K562 (cell line): Measurements from ENCODE around the gene CFDP1. TPM values are rescaled to one million over a fixed set of nuclear protein-coding genes. Genes with fewer than 3 reads are reported as not detected.
A peak's percentile ranks its signal among the peaks of the same experiment; 100 is the strongest.

Source experiments
- ATF7 ChIP-seq: fragments of 450-650 bp; IDR thresholded peaks from 2 replicates; pipeline ENCODE4 v1.7.1; 2014; ENCODE audit warnings: mild to moderate bottlenecking, moderate library complexity
- CEBPB ChIP-seq: fragments of 450-650 bp; IDR thresholded peaks from 2 replicates; pipeline ENCODE4 v1.6.1; 2016; ENCODE audit warnings: missing genetic modification characterization, missing compliant biosample characterization
- CEBPG ChIP-seq, 3 experiments: fragments of 200-800 bp in 1 of 3; sonication (Bioruptor generic) in 1 of 3; sonication (generic) in 1 of 3; formaldehyde crosslinking in 1 of 3; IDR thresholded peaks in 2 of 3; conservative IDR thresholded peaks in 1 of 3; 2 replicates each; pipeline versions ENCODE4 v1.6.1 to v1.8.0; 2016 to 2022; ENCODE audit warnings: missing compliant biosample characterization in 2 of 3, missing genetic modification characterization in 2 of 3, mild to moderate bottlenecking in 1 of 3, missing genetic modification reagents in 1 of 3
- ESRRB ChIP-seq: fragments of 250-450 bp; sonication (Bioruptor Pico); IDR thresholded peaks from 2 replicates; pipeline ENCODE4 v1.5.0; 2020; ENCODE audit warnings: mild to moderate bottlenecking, moderate library complexity, borderline replicate concordance
- HDAC6 ChIP-seq: IDR thresholded peaks from 2 replicates; pipeline ENCODE4 v1.6.1; 2012; ENCODE audit warnings: low read depth, mild to moderate bottlenecking, control low read depth, inconsistent platforms, low read length, moderate library complexity
- HMGN3 ChIP-seq: IDR thresholded peaks from 2 replicates; pipeline ENCODE4 v1.6.1; 2011; ENCODE audit warnings: borderline replicate concordance, low read depth, mild to moderate bottlenecking, mixed read lengths, low read length; ENCODE audit not compliant: insufficient read length; ENCODE audit errors: extremely low read depth
- MAFF ChIP-seq: IDR thresholded peaks from 2 replicates; pipeline ENCODE4 v1.6.1; 2012; ENCODE audit warnings: low read length, improper control_type of control experiment
- NFIC ChIP-seq: fragments of 450-650 bp; IDR thresholded peaks from 2 replicates; pipeline ENCODE4 v1.6.1; 2017; ENCODE audit warnings: mild to moderate bottlenecking, inconsistent platforms
- ZNF124 ChIP-seq: sonication (generic); formaldehyde crosslinking; IDR thresholded peaks from 2 replicates; pipeline ENCODE4 v1.8.1; 2022; ENCODE audit warnings: missing genetic modification reagents
- ZNF347 ChIP-seq: fragments of 450-650 bp; formaldehyde crosslinking; IDR thresholded peaks from 2 replicates; pipeline ENCODE4 v1.4.0; 2020; ENCODE audit warnings: low read depth, mild to moderate bottlenecking, moderate library complexity
- ZNF699 ChIP-seq: fragments of 250-450 bp; sonication (Bioruptor Pico); IDR thresholded peaks from 2 replicates; pipeline ENCODE4 v1.8.0; 2021; ENCODE audit warnings: mild to moderate bottlenecking, moderate library complexity; ENCODE audit not compliant: insufficient replicate concordance
- polyA plus RNA-seq, 8 experiments: library from polyadenylated mRNA; depleted of rRNA in 4 of 8; stranded (reverse) in 5 of 8; unstranded in 3 of 8; fragments of >200 nt; fragmentation: Nextera tagmentation in 2 of 8; fragmentation: Illumina TruSeq in 1 of 8; extraction: Ambion mirVana in 2 of 8; extraction: Trizol in 1 of 8; gene quantifications; 2 replicates each; pipeline versions ENCODE4 v1.2.1 to v1.2.3, GENCODE V29; 2011 to 2014; ENCODE audit warnings: inconsistent platforms in 1 of 8, missing spikeins in 1 of 8
- total RNA-seq, 7 experiments: library from RNA; depleted of rRNA in 6 of 7; stranded (reverse); fragments of >200 nt in 6 of 7; fragmentation: Illumina TruSeq in 2 of 7; extraction: Trizol in 2 of 7; gene quantifications; 2 replicates each; pipeline versions ENCODE4 v1.2.1 to v1.2.3, GENCODE V29; 2011 to 2021; ENCODE audit warnings: low replicate concordance in 1 of 7
- TF ChIP-seq, protein P1 (sequence below): IDR thresholded peaks from 2 replicates; pipeline ENCODE4 v1.6.1; 2012; ENCODE audit warnings: low read depth, low read length, improper control_type of control experiment, borderline replicate concordance
- TF ChIP-seq, protein P2 (sequence below): sonication (generic); formaldehyde crosslinking; IDR thresholded peaks from 2 replicates; pipeline ENCODE4 v1.8.1; 2022; ENCODE audit warnings: missing genetic modification reagents
- TF ChIP-seq, protein P3 (sequence below): fragments of 450-650 bp; IDR thresholded peaks from 2 replicates; pipeline ENCODE4 v1.6.1; 2016; ENCODE audit warnings: missing biosample characterization, missing genetic modification characterization
- TF ChIP-seq, protein P4 (sequence below): fragments of 450-650 bp; formaldehyde crosslinking; IDR thresholded peaks from 2 replicates; pipeline ENCODE4 v1.4.0; 2020; ENCODE audit warnings: mild to moderate bottlenecking, moderate library complexity
- TF ChIP-seq, protein P5 (sequence below): fragments of 200-800 bp; sonication (Bioruptor generic); IDR thresholded peaks from 2 replicates; pipeline ENCODE4 v1.6.1; 2016; ENCODE audit warnings: missing genetic modification characterization, missing compliant biosample characterization

The CFDP1 gene
- total and polyA plus RNA-seq, 9 of the 15 experiments (the other 6 are each of a cell fraction or from before 2014, with no cell fraction given) = 31.5 to 78.4 (median 61.7) TPM

DNA sequence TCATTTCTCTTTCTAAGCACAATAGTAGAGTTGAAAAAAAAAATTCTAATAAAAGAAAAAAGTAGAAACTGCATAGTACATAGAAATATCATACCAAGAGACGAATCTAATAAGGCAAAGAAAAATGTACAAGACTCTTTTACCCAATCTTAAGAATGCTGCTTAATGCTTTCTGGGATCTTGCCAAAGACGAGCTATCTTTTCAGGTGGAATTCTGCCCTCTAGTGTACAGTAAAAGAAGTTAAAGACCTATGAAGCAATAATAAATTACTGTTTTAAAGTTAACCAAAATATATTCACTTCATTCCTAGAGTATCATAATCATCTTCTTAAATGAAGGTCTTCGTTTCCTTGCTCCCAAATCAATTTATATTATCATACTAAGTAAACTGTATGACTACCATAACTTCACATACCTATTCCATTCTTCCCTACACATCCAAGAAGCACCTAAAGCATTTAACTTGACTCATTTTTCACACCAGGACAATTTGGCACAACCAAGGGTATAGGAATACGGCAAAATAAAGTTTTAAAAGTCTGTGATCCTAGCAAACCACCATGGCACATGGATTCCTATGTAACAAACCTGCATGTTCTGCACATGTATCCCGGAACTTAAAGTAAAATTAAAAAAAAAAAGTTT, 47.7 kb downstream of the CFDP1 start (continued):
- TF ChIP-seq, protein P1, sequence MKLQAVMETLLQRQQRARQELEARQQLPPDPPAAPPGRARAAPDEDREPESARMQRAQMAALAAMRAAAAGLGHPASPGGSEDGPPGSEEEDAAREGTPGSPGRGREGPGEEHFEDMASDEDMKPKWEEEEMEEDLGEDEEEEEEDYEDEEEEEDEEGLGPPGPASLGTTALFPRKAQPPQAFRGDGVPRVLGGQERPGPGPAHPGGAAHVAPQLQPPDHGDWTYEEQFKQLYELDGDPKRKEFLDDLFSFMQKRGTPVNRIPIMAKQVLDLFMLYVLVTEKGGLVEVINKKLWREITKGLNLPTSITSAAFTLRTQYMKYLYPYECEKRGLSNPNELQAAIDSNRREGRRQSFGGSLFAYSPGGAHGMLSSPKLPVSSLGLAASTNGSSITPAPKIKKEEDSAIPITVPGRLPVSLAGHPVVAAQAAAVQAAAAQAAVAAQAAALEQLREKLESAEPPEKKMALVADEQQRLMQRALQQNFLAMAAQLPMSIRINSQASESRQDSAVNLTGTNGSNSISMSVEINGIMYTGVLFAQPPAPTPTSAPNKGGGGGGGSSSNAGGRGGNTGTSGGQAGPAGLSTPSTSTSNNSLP = no peak
- no peak for TF ChIP-seq ZNF347 (CRISPR knock-in tag)
- no peak for TF ChIP-seq HMGN3
- TF ChIP-seq, protein P2, sequence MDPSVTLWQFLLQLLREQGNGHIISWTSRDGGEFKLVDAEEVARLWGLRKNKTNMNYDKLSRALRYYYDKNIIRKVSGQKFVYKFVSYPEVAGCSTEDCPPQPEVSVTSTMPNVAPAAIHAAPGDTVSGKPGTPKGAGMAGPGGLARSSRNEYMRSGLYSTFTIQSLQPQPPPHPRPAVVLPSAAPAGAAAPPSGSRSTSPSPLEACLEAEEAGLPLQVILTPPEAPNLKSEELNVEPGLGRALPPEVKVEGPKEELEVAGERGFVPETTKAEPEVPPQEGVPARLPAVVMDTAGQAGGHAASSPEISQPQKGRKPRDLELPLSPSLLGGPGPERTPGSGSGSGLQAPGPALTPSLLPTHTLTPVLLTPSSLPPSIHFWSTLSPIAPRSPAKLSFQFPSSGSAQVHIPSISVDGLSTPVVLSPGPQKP (CRISPR knock-in tag) = no peak
- peak; percentile 68; the same call in 1 of the 2 replicates for TF ChIP-seq CEBPG (CRISPR knock-in tag; IDR thresholded peaks at IDR 0.05)
- peak; percentile 94 to 99 for TF ChIP-seq CEBPG (tag; conservative IDR thresholded peaks at IDR 0.05 in 1 of 2, IDR thresholded peaks at IDR 0.05 in 1 of 2)
- no peak for TF ChIP-seq ATF7
- no peak for TF ChIP-seq HDAC6
- no peak for TF ChIP-seq ZNF124 (CRISPR knock-in tag)
- TF ChIP-seq, protein P3, sequence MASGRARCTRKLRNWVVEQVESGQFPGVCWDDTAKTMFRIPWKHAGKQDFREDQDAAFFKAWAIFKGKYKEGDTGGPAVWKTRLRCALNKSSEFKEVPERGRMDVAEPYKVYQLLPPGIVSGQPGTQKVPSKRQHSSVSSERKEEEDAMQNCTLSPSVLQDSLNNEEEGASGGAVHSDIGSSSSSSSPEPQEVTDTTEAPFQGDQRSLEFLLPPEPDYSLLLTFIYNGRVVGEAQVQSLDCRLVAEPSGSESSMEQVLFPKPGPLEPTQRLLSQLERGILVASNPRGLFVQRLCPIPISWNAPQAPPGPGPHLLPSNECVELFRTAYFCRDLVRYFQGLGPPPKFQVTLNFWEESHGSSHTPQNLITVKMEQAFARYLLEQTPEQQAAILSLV (tag) = peak; percentile 35; the same call in 1 of the 2 replicates
- TF ChIP-seq, protein P4, sequence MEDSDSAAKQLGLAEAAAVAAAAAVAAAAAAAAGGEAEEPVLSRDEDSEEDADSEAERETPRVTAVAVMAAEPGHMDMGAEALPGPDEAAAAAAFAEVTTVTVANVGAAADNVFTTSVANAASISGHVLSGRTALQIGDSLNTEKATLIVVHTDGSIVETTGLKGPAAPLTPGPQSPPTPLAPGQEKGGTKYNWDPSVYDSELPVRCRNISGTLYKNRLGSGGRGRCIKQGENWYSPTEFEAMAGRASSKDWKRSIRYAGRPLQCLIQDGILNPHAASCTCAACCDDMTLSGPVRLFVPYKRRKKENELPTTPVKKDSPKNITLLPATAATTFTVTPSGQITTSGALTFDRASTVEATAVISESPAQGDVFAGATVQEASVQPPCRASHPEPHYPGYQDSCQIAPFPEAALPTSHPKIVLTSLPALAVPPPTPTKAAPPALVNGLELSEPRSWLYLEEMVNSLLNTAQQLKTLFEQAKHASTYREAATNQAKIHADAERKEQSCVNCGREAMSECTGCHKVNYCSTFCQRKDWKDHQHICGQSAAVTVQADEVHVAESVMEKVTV (CRISPR knock-in tag) = peak; percentile 79
- TF ChIP-seq NFIC = peak; percentile 99
- TF ChIP-seq, protein P5, sequence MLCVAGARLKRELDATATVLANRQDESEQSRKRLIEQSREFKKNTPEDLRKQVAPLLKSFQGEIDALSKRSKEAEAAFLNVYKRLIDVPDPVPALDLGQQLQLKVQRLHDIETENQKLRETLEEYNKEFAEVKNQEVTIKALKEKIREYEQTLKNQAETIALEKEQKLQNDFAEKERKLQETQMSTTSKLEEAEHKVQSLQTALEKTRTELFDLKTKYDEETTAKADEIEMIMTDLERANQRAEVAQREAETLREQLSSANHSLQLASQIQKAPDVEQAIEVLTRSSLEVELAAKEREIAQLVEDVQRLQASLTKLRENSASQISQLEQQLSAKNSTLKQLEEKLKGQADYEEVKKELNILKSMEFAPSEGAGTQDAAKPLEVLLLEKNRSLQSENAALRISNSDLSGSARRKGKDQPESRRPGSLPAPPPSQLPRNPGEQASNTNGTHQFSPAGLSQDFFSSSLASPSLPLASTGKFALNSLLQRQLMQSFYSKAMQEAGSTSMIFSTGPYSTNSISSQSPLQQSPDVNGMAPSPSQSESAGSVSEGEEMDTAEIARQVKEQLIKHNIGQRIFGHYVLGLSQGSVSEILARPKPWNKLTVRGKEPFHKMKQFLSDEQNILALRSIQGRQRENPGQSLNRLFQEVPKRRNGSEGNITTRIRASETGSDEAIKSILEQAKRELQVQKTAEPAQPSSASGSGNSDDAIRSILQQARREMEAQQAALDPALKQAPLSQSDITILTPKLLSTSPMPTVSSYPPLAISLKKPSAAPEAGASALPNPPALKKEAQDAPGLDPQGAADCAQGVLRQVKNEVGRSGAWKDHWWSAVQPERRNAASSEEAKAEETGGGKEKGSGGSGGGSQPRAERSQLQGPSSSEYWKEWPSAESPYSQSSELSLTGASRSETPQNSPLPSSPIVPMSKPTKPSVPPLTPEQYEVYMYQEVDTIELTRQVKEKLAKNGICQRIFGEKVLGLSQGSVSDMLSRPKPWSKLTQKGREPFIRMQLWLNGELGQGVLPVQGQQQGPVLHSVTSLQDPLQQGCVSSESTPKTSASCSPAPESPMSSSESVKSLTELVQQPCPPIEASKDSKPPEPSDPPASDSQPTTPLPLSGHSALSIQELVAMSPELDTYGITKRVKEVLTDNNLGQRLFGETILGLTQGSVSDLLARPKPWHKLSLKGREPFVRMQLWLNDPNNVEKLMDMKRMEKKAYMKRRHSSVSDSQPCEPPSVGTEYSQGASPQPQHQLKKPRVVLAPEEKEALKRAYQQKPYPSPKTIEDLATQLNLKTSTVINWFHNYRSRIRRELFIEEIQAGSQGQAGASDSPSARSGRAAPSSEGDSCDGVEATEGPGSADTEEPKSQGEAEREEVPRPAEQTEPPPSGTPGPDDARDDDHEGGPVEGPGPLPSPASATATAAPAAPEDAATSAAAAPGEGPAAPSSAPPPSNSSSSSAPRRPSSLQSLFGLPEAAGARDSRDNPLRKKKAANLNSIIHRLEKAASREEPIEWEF (CRISPR knock-in tag) = no peak
- TF ChIP-seq CEBPB = peak; percentile 96
- no peak for TF ChIP-seq ZNF699
- TF ChIP-seq MAFF = peak; percentile 11; the same call in 1 of the 2 replicates
- no peak for TF ChIP-seq ESRRB (CRISPR knock-in tag)
